Activated B cell treated with CpG ODN at 0.5 μM for 24 hours (primary cell): ENCODE data around the gene PIM3. TPM values are rescaled to one million over a fixed set of nuclear protein-coding genes. Genes with fewer than 3 reads are reported as not detected.

Source experiments
- ATAC-seq: fragments of 200-7000 bp; cut with Tn5 transposase; one replicate; pipeline ENCODE4 v1.10.0; 2021; ENCODE audit warnings: low read depth, mild to moderate bottlenecking, moderate library complexity
- CTCF ChIA-PET: fragments of 350-600 bp; sonication (Branson Sonifier 250); formaldehyde crosslinking; loops from one replicate; lab custom pipeline; 2021; ENCODE audit warnings: antibody characterized with exemption; lab: Charles Lee
- POLR2A ChIA-PET: fragments of 350-600 bp; sonication (Branson Sonifier 250); formaldehyde crosslinking; loops from one replicate; lab custom pipeline; 2021; ENCODE audit warnings: antibody characterized with exemption; lab: Charles Lee
- DNase-seq: peaks from one replicate; pipeline ENCODE4 v3.0.0; 2022
- H3K27ac Mint-ChIP-seq: one replicate; pipeline ENCODE4 v1.8.0; 2020; ENCODE audit warnings: mixed read lengths
- H3K27me3 Mint-ChIP-seq: one replicate; pipeline ENCODE4 v1.8.0; 2021; ENCODE audit warnings: mixed read lengths
- H3K36me3 Mint-ChIP-seq: one replicate; pipeline ENCODE4 v1.8.0; 2021; ENCODE audit warnings: low read depth, mixed read lengths
- H3K4me1 Mint-ChIP-seq: one replicate; pipeline ENCODE4 v1.8.0; 2021; ENCODE audit warnings: mixed read lengths
- H3K4me3 Mint-ChIP-seq: one replicate; pipeline ENCODE4 v1.8.0; 2020; ENCODE audit warnings: mild to moderate bottlenecking, mixed read lengths
- H3K9me3 Mint-ChIP-seq: one replicate; pipeline ENCODE4 v1.8.0; 2020; ENCODE audit warnings: mixed read lengths
- CTCF ChIP-seq: fragments of 200-600 bp; IDR thresholded peaks from one replicate; pipeline ENCODE4 v1.8.0; 2022; ENCODE audit warnings: antibody characterized with exemption, mild to moderate bottlenecking
- intact Hi-C: fragments of 100-400 bp; cut with micrococcal nuclease; formaldehyde crosslinking; loops from one replicate; pipeline ENCODE4 v1.15.1; 2024
- total RNA-seq: library from RNA; stranded (reverse); gene quantifications from 2 replicates; pipeline ENCODE4 v1.2.3, GENCODE V29; 2022

Gene PIM3
- total RNA-seq, 1 donor from 2014 or later, result 91.7 TPM

- intact Hi-C loops, result loop anchor here (10.0 kb wide), 1 partner anchor 269 kb away; no protein-coding TSS in a partner anchor
- TF ChIP-seq CTCF, result no peak
- H3K9me3 Mint-ChIP-seq, result no peaks in the 10 kb centered on the region
- peak overlapping the region; percentile 98 for H3K27ac Mint-ChIP-seq
- DNase-seq (no peak), ATAC-seq (no peak)
- ChIA-PET POLR2A (interaction anchor here (0.5 to 5.0 kb wide), 19 partner anchors 11 to 602 kb away, joined by 3 to 87 read pairs (median 4); partner anchors contain the start of gene PIM3), CTCF (interaction anchor here (0.7 to 1.0 kb wide), 2 partner anchors 12 to 157 kb away, joined by 3 read pairs; no protein-coding TSS in a partner anchor)
- H3K4me1 Mint-ChIP-seq, result peaks cover 58% of the 10 kb centered on the region
- H3K27me3 Mint-ChIP-seq, result no peaks in the 10 kb centered on the region
- H3K4me3 Mint-ChIP-seq, result no peak overlapping the region
- peaks cover 29% of the 10 kb centered on the region for H3K36me3 Mint-ChIP-seq
Observed at GRCh38 chr22:49924113-49924833, 36.3 kb upstream of the PIM3 start.

- TF ChIP-seq CTCF, result no peak
- H3K4me1 Mint-ChIP-seq, result peaks cover 58% of the 10 kb centered on the region
- ATAC-seq (peak; percentile 76), DNase-seq (peak; percentile 75)
- no peaks in the 10 kb centered on the region for H3K27me3 Mint-ChIP-seq
- peak overlapping the region; percentile 81 for H3K4me3 Mint-ChIP-seq
- no peaks in the 10 kb centered on the region for H3K9me3 Mint-ChIP-seq
- H3K27ac Mint-ChIP-seq, result peak overlapping the region; percentile 98
- intact Hi-C loops, result loop anchor here (1.0 to 10.0 kb wide), 5 partner anchors 10 to 602 kb away; partner anchors contain the start of gene SCO2
- CTCF ChIA-PET, result interaction anchor here (0.6 to 4.2 kb wide), 6 partner anchors 11 to 600 kb away, joined by 3 to 30 read pairs (median 3); no protein-coding TSS in a partner anchor
- POLR2A ChIA-PET, result interaction anchor here (0.7 to 5.0 kb wide), 23 partner anchors 8 to 600 kb away, joined by 3 to 87 read pairs (median 5); partner anchors contain the start of genes IL17REL and PIM3
- peaks cover 19% of the 10 kb centered on the region for H3K36me3 Mint-ChIP-seq
Observed at GRCh38 chr22:49925525-49926128, 34.9 kb upstream of the PIM3 start.

GRCh38 chr22:49926916-49927315 lies 33.7 kb upstream of the PIM3 start:
- H3K27me3 Mint-ChIP-seq, result no peaks in the 10 kb centered on the region
- ChIA-PET CTCF (interaction anchor here (4.2 kb wide), 1 partner anchor 104 kb away, joined by 30 read pairs; no protein-coding TSS in a partner anchor), POLR2A (interaction anchor here (1.1 to 5.0 kb wide), 6 partner anchors 8 to 265 kb away, joined by 3 to 87 read pairs (median 22); partner anchors contain the start of gene PIM3)

GRCh38 chr22:49927483-49928184 lies 32.9 kb upstream of the PIM3 start:
- TF ChIP-seq CTCF, result no peak
- ATAC-seq, result no peak
- Mint-ChIP-seq H3K27ac (peak overlapping the region; percentile 85), H3K4me3 (no peak overlapping the region), H3K27me3 (no peaks in the 10 kb centered on the region), H3K36me3 (peaks cover 9% of the 10 kb centered on the region), H3K4me1 (peaks cover 71% of the 10 kb centered on the region), H3K9me3 (no peaks in the 10 kb centered on the region)
- intact Hi-C loops, result loop anchor here (2.0 to 10.0 kb wide), 3 partner anchors 273 to 600 kb away; partner anchors contain the start of gene SCO2
- ChIA-PET POLR2A (interaction anchor here (1.1 to 5.0 kb wide), 3 partner anchors 7 to 103 kb away, joined by 7 to 87 read pairs (median 46); partner anchors contain the start of gene PIM3), CTCF (interaction anchor here (1.0 to 4.2 kb wide), 2 partner anchors 52 to 103 kb away, joined by 3 to 30 read pairs; no protein-coding TSS in a partner anchor)
- no peak for DNase-seq

More at GRCh38 chr22:49926916-49927315, 33.7 kb upstream of the PIM3 start:
- intact Hi-C loops, result loop anchor here (5.0 to 10.0 kb wide), 2 partner anchors 272 to 600 kb away; partner anchors contain the start of gene SCO2
- peak overlapping the region; percentile 85 for H3K27ac Mint-ChIP-seq
- peaks cover 12% of the 10 kb centered on the region for H3K36me3 Mint-ChIP-seq
- no peak for TF ChIP-seq CTCF
- H3K4me1 Mint-ChIP-seq, result peaks cover 68% of the 10 kb centered on the region
- DNase-seq (no peak), ATAC-seq (no peak)
- H3K9me3 Mint-ChIP-seq, result no peaks in the 10 kb centered on the region
- no peak overlapping the region for H3K4me3 Mint-ChIP-seq
